HepG2 (cell line): ENCODE results near the gene RIPOR3. TPM values are rescaled to one million over a fixed set of nuclear protein-coding genes. Genes with fewer than 3 reads are reported as not detected.
A peak's percentile ranks its signal among the peaks of the same experiment; 100 is the strongest.

Experiments
- ATF3 ChIP-seq: sonication (generic); formaldehyde crosslinking; IDR thresholded peaks from 2 replicates; pipeline ENCODE4 v1.4.0; 2020; ENCODE audit warnings: missing genetic modification reagents
- CBX5 ChIP-seq: sonication (generic); formaldehyde crosslinking; IDR thresholded peaks from 2 replicates; pipeline ENCODE4 v1.4.0; 2020; ENCODE audit warnings: missing genetic modification reagents, borderline replicate concordance
- CC2D1A ChIP-seq: sonication (generic); formaldehyde crosslinking; IDR thresholded peaks from 2 replicates; pipeline ENCODE4 v1.8.1; 2023; ENCODE audit warnings: mild to moderate bottlenecking, missing genetic modification reagents
- DMTF1 ChIP-seq: sonication (generic); formaldehyde crosslinking; IDR thresholded peaks from 2 replicates; pipeline ENCODE4 v1.4.0; 2020; ENCODE audit warnings: mild to moderate bottlenecking, missing genetic modification reagents
- ETV5 ChIP-seq: IDR thresholded peaks from 2 replicates; pipeline ENCODE4 v1.6.1; 2018; ENCODE audit warnings: missing biosample characterization, missing genetic modification reagents, inconsistent platforms, borderline replicate concordance
- HDAC1 ChIP-seq: sonication (generic); formaldehyde crosslinking; IDR thresholded peaks from 2 replicates; pipeline ENCODE4 v1.5.1; 2020; ENCODE audit warnings: mild to moderate bottlenecking, missing genetic modification reagents
- HMG20B ChIP-seq: conservative IDR thresholded peaks from 2 replicates; pipeline ENCODE4 v1.6.1; 2016; ENCODE audit warnings: missing genetic modification reagents, missing compliant biosample characterization
- MED8 ChIP-seq: sonication (generic); formaldehyde crosslinking; IDR thresholded peaks from 2 replicates; pipeline ENCODE4 v1.8.1; 2023; ENCODE audit warnings: mild to moderate bottlenecking, missing genetic modification reagents; ENCODE audit not compliant: insufficient replicate concordance
- RNF219 ChIP-seq: sonication (generic); formaldehyde crosslinking; IDR thresholded peaks from 2 replicates; pipeline ENCODE4 v1.5.0; 2020; ENCODE audit warnings: mild to moderate bottlenecking, missing genetic modification reagents
- SIX4 ChIP-seq: sonication (generic); formaldehyde crosslinking; IDR thresholded peaks from 2 replicates; pipeline ENCODE4 v1.4.0; 2020; ENCODE audit warnings: missing genetic modification reagents
- SUZ12 ChIP-seq: fragments of 150-350 bp; IDR thresholded peaks from 2 replicates; pipeline ENCODE4 v1.6.1; 2014; ENCODE audit warnings: low read depth, low read length
- ZBTB1 ChIP-seq: sonication (generic); formaldehyde crosslinking; IDR thresholded peaks from 2 replicates; pipeline ENCODE4 v1.4.0; 2020; ENCODE audit warnings: missing genetic modification reagents, borderline replicate concordance
- ZFP91 ChIP-seq: sonication (generic); formaldehyde crosslinking; IDR thresholded peaks from 2 replicates; pipeline ENCODE4 v1.9.0; 2022; ENCODE audit warnings: missing genetic modification reagents, mild to moderate bottlenecking, borderline replicate concordance
- ZNF12 ChIP-seq: sonication (generic); formaldehyde crosslinking; IDR thresholded peaks from 2 replicates; pipeline ENCODE4 v1.5.0; 2020; ENCODE audit warnings: missing genetic modification reagents
- ZNF276 ChIP-seq: sonication (generic); formaldehyde crosslinking; IDR thresholded peaks from 2 replicates; pipeline ENCODE4 v1.4.0; 2020; ENCODE audit warnings: mild to moderate bottlenecking, low read depth, missing genetic modification reagents
- ZNF282 ChIP-seq: fragments of 450-650 bp; IDR thresholded peaks from 2 replicates; pipeline ENCODE4 v1.6.1; 2018; ENCODE audit not compliant: partially characterized antibody
- ZNF567 ChIP-seq: sonication (generic); formaldehyde crosslinking; IDR thresholded peaks from 2 replicates; pipeline ENCODE4 v1.8.1; 2023; ENCODE audit warnings: mild to moderate bottlenecking, missing genetic modification reagents, borderline replicate concordance
- ZSCAN5A ChIP-seq: sonication (generic); formaldehyde crosslinking; IDR thresholded peaks from 2 replicates; pipeline ENCODE4 v1.8.0; 2022; ENCODE audit warnings: mild to moderate bottlenecking, missing genetic modification reagents, borderline replicate concordance
- polyA plus RNA-seq, 8 experiments: library from polyadenylated mRNA; depleted of rRNA in 3 of 8; stranded (reverse) in 7 of 8; unstranded in 1 of 8; fragments of >200 nt; fragmentation: Illumina TruSeq in 4 of 8; extraction: Trizol in 4 of 8; gene quantifications; 2 replicates each; pipeline versions ENCODE4 v1.2.1 to v1.2.3, GENCODE V29; 2011 to 2016; ENCODE audit warnings: low read depth in 4 of 8, missing spikeins in 1 of 8, mixed read lengths in 1 of 8; ENCODE audit not compliant: insufficient read depth in 1 of 8
- total RNA-seq, 5 experiments: library from RNA; depleted of rRNA; stranded (reverse); fragments of >200 nt; fragmentation: Illumina TruSeq; extraction: Trizol; gene quantifications; 2 replicates each; pipeline ENCODE4 v1.2.3, GENCODE V29; 2016; ENCODE audit warnings: low read depth in 1 of 5

RIPOR3 gene
- total and polyA plus RNA-seq, 2 of the 13 experiments (the other 11 are each of a cell fraction or from before 2014, with no cell fraction given): 0.18 TPM; not detected in 1

- TF ChIP-seq ZFP91 (CRISPR knock-in tag) (peak; percentile 50), ZNF12 (CRISPR knock-in tag) (no peak), ZNF276 (CRISPR knock-in tag) (0 out of 2 replicates have a peak, but pooled peaks have one; percentile 63), MED8 (CRISPR knock-in tag) (no peak), DMTF1 (CRISPR knock-in tag) (no peak), SIX4 (CRISPR knock-in tag) (no peak), CBX5 (CRISPR knock-in tag) (peak; percentile 85; the same call in 1 of the 2 replicates), CC2D1A (CRISPR knock-in tag) (no peak), RNF219 (CRISPR knock-in tag) (no peak), ZSCAN5A (CRISPR knock-in tag) (peak; percentile 69; the same call in 1 of the 2 replicates), ZNF282 (no peak), HDAC1 (0 out of 2 replicates have a peak, but pooled peaks have one; percentile 33), ZNF567 (CRISPR knock-in tag) (0 out of 2 replicates have a peak, but pooled peaks have one; percentile 38), ATF3 (CRISPR knock-in tag) (no peak), HMG20B (CRISPR knock-in tag) (0 out of 2 replicates have a peak, but pooled peaks have one; percentile 50), ETV5 (CRISPR knock-in tag) (peak; percentile 22; the same call in 1 of the 2 replicates), ZBTB1 (no peak), SUZ12 (no peak)
These were observed 103.2 kb downstream of the RIPOR3 start (continued) for GRCh38 chr20:50588034-50588736.
